Activated naive CD8-positive, alpha-beta T cell treated with anti-CD3 and anti-CD28 coated beads, Interleukin-2, amount 50 U/mL, for 24 hours (primary cell): ENCODE data around the gene AKAIN1.

ENCODE experiments used
- ATAC-seq: fragments of 150-1000 bp; cut with Tn5 transposase; one replicate; pipeline ENCODE4 v1.10.0; 2021
- DNase-seq: peaks from one replicate; pipeline ENCODE4 v3.0.0; 2021
- H3K27ac Mint-ChIP-seq: one replicate; pipeline ENCODE4 v1.8.0; 2021; ENCODE audit warnings: mild to moderate bottlenecking, mixed read lengths
- H3K27me3 Mint-ChIP-seq: one replicate; pipeline ENCODE4 v1.8.0; 2021; ENCODE audit warnings: mixed read lengths
- H3K36me3 Mint-ChIP-seq: one replicate; pipeline ENCODE4 v1.8.0; 2021; ENCODE audit warnings: low read depth, mixed read lengths
- H3K4me1 Mint-ChIP-seq: one replicate; pipeline ENCODE4 v1.8.0; 2021; ENCODE audit warnings: mixed read lengths
- H3K4me3 Mint-ChIP-seq: one replicate; pipeline ENCODE4 v1.8.0; 2021; ENCODE audit warnings: mild to moderate bottlenecking, moderate library complexity, mixed read lengths
- H3K9me3 Mint-ChIP-seq: one replicate; pipeline ENCODE4 v1.8.0; 2021; ENCODE audit warnings: mixed read lengths

AKAIN1 gene

DNA sequence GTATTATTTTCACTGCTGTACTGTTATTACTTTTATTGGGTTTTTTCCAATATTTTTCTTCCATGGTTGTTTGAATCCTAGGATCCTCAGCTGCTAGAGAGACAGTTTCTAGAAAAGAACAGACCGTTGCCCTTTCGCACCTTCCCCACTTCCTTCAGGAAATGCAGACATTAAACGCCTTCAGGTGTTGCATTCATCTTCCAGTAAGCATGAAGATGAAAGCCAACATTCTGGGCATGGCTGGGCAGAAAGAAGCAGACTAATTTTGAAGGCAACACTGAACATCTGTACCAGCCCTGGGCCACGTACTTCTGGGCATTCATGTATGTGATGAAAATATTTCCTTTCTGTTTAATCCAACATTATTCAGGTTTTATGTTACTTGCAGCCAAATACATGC, 51.0 kb downstream of the AKAIN1 start:
- Mint-ChIP-seq H3K36me3 (no peaks in the 10 kb centered on the region), H3K27ac (no peak overlapping the region), H3K27me3 (no peaks in the 10 kb centered on the region), H3K4me3 (no peak overlapping the region), H3K4me1 (peaks cover 8% of the 10 kb centered on the region), H3K9me3 (no peaks in the 10 kb centered on the region)
- ATAC-seq (no peak), DNase-seq (no peak)

DNA sequence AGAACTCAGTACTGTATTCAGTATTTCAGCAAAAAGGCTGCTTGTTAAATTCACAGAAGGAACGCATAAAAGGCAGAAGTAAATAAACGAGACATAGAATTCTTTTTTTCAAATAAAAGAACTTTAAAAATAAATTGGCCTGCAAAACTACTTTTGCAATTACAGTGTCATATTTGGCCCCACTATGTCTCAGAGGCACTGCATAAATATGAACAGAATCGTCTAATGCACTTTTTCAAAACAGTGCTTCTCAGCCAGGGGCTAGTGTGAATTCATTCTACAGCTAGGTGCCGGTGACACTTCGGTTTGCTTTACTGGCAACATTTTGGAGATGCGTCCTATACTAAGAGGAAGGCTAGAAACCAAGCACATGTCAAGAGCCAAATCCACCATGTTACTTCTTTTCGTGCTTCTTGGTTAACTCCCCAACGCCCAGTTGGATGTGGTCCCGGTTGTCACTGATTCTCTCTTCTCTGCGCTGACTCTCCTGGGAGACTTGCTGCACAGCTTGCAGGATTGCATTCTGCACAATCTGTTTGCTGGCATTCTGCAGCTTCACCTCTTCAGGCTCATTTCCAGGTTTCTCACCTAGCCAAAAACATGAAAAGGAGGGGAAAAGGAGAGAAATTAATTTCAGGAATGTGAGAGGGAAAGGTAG, 51.8 kb downstream of the AKAIN1 start:
- DNase-seq (no peak), ATAC-seq (no peak)
- Mint-ChIP-seq H3K27ac (no peak overlapping the region), H3K9me3 (no peaks in the 10 kb centered on the region), H3K36me3 (no peaks in the 10 kb centered on the region), H3K4me3 (no peak overlapping the region), H3K4me1 (peaks cover 3% of the 10 kb centered on the region), H3K27me3 (no peaks in the 10 kb centered on the region)

DNA sequence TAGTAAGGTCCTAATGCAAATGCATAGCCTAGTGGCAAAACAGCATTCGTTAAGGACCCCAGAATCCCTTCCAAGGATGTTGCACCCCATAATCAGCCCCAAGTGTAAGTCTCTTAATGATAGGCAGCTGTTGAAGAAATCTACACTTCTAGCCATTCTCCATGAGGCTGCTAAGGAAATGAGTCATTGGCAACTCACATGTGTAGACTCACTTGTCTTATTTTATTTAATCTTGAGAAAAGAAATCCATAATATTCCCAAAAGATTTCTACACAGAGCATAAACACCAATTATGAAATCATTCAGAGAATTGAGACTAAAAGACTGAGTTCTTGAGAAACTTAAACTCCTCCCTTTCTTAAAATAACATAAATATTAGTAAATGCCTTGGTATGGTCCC, 52.4 kb downstream of the AKAIN1 start:
- no peak for DNase-seq
- no peak for ATAC-seq

DNA sequence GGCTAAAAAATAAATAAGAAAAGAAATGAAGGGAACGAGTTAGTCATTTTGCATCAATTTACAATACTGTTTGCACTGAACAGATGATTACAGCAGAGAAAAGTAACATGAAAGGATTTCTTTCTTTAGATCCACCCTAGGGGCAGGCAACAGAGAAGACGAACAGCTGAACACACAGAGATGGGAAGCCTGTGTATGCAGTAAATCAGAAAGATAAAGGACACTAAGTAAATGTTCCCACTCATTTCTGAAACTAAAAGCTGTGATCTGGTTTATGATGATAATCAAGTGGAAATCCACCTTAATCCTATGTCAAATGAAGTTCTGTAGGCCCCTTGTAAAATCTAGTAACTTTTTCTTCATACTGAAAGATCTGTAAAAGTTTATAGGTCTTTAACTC, 54.2 kb downstream of the AKAIN1 start:
- Mint-ChIP-seq H3K4me3 (no peak overlapping the region), H3K9me3 (no peaks in the 10 kb centered on the region), H3K4me1 (peaks cover 3% of the 10 kb centered on the region), H3K27ac (no peak overlapping the region), H3K36me3 (no peaks in the 10 kb centered on the region), H3K27me3 (no peaks in the 10 kb centered on the region)
- ATAC-seq (no peak), DNase-seq (no peak)

More for the DNA sequence above, 52.4 kb downstream of the AKAIN1 start:
- no peaks in the 10 kb centered on the region for H3K9me3 Mint-ChIP-seq
- H3K27me3 Mint-ChIP-seq = no peaks in the 10 kb centered on the region
- H3K27ac Mint-ChIP-seq = no peak overlapping the region
- peaks cover 3% of the 10 kb centered on the region for H3K4me1 Mint-ChIP-seq
- no peaks in the 10 kb centered on the region for H3K36me3 Mint-ChIP-seq
- H3K4me3 Mint-ChIP-seq = no peak overlapping the region

DNA sequence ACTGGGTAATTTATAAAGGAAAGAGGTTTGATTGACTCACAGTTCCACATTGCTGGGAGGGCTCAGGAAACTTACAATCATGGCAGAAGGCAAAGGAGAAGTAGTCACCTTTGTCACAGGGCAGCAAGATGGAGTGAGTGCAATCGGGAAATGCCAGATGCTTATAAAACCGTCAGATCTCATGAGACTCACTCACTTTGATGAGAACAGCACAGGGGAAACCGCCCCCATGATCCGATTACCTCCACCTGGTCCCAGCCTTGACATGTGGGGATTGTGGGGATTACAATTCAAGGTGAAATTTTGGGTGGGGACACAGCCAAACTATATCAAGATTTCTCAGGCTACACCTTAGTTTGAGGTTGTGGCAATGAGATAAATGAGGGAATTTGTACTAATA, 54.9 kb downstream of the AKAIN1 start:
- H3K4me1 Mint-ChIP-seq = peaks cover 3% of the 10 kb centered on the region
- H3K9me3 Mint-ChIP-seq = no peaks in the 10 kb centered on the region
- no peak for ATAC-seq
- H3K4me3 Mint-ChIP-seq = no peak overlapping the region
- DNase-seq = no peak
- no peaks in the 10 kb centered on the region for H3K36me3 Mint-ChIP-seq
- H3K27me3 Mint-ChIP-seq = no peaks in the 10 kb centered on the region
- no peak overlapping the region for H3K27ac Mint-ChIP-seq

DNA sequence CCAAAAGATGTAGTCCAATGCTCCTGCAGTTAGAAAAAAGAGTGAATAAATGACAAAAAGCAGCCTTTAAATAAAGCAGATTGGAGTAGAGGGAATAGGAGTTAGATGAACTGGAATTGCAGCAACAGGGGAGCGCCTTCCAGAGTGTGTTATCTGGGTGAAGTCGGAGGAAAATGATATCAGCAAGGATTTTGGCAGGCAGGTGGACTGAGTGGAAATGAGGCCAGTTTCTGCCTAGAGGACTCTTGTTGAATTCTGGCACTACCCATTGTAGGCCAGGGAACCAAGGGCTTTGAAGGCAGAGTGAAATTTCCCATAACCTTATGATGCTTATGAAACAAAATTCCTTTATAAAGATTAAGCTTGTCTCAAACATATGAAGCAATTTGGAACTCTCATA, 59.8 kb downstream of the AKAIN1 start:
- H3K9me3 Mint-ChIP-seq = no peaks in the 10 kb centered on the region
- no peak overlapping the region for H3K27ac Mint-ChIP-seq
- no peaks in the 10 kb centered on the region for H3K4me1 Mint-ChIP-seq
- H3K36me3 Mint-ChIP-seq = no peaks in the 10 kb centered on the region
- no peak for DNase-seq
- H3K27me3 Mint-ChIP-seq = no peaks in the 10 kb centered on the region
- no peak overlapping the region for H3K4me3 Mint-ChIP-seq
- ATAC-seq = no peak

DNA sequence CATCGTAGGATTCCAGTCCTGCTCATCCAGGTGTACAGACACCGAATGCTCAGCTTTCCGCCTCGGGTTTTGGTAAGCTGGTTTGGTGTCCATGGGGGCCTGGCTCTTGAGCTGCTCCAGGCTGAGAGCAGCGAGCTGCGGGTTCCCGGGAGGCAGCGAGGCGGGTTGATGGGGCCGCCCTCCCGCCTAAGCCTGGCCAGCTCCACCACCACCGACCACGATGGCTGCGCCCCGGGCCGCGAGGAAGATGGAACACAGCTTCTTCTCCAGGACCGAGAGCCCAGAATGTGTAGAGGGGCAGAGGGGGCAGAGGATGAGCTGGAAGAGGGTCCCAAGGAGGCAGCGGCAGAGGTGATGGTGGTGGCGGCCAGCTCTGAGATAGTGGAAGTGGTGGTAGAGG, 64.1 kb downstream of the AKAIN1 start:
- ATAC-seq (no peak), DNase-seq (no peak)
- H3K4me1 Mint-ChIP-seq = no peaks in the 10 kb centered on the region
- no peak overlapping the region for H3K4me3 Mint-ChIP-seq
- H3K27ac Mint-ChIP-seq = no peak overlapping the region
- H3K27me3 Mint-ChIP-seq = no peaks in the 10 kb centered on the region
- H3K36me3 Mint-ChIP-seq = no peaks in the 10 kb centered on the region
- no peaks in the 10 kb centered on the region for H3K9me3 Mint-ChIP-seq

DNA sequence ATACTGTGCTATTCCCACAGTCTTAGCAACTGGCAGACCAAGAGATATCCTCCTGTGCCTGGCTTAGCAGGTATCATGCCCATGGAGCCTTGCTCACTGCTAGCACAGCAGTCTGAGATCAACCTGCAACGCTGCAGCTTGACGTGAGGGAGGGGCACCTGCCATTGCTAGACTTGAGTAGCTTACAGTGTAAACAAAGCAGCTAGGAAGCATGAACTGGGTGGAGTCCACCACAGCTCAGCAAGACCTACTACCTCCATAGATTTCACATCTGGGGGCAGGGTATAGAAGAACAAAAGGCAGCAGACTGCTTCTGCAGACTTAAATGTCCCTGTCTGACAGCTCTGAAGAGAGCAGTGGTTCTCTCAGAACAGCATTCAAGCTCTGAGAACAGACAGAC, 74.8 kb downstream of the AKAIN1 start:
- no peak overlapping the region for H3K27ac Mint-ChIP-seq
- no peak overlapping the region for H3K4me3 Mint-ChIP-seq
- peaks cover 37% of the 10 kb centered on the region for H3K9me3 Mint-ChIP-seq
- no peak for ATAC-seq
- peaks cover 1% of the 10 kb centered on the region for H3K27me3 Mint-ChIP-seq
- no peaks in the 10 kb centered on the region for H3K4me1 Mint-ChIP-seq
- peaks cover 5% of the 10 kb centered on the region for H3K36me3 Mint-ChIP-seq
- no peak for DNase-seq

DNA sequence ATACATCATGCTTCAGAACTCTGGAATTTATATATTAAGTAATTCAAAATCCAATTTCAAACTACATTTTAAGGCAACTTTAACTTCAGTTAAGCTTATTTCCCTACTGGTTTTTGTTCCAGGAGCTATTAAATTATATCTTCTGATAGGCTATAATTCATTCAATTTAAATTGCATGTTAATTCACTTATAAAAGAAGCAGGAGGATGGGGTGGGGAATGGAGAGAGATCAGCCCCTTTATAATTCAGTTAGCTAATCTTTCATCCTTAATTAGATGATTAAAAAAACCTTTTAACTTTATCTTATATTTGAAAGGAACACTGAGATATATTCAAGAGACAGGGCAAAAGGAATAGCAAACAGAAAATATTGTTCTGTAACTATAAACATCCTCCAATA, 86.8 kb downstream of the AKAIN1 start:
- no peak for DNase-seq
- H3K4me1 Mint-ChIP-seq = peaks cover 5% of the 10 kb centered on the region
- H3K4me3 Mint-ChIP-seq = no peak overlapping the region

DNA sequence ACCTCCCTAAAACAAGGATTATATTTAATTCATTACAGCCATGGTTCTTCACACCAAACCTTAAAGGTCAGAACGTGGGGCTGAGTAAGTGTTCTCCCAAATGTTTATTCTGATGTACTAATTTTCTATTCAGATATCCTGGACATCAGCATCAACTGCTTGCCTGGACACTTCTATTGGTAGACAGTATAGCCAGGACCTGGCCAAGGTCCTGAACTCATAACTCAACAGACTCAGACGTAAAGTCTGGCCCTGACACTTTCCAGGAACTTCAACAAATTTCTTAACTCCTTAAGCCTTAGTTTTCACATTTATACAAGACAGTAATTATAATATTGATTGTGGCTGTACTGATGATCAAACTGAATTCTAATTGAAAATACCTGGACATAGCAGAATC, 89.1 kb downstream of the AKAIN1 start:
- ATAC-seq = no peak
- peaks cover 5% of the 10 kb centered on the region for H3K4me1 Mint-ChIP-seq
- H3K36me3 Mint-ChIP-seq = no peaks in the 10 kb centered on the region
- no peaks in the 10 kb centered on the region for H3K27me3 Mint-ChIP-seq
- H3K27ac Mint-ChIP-seq = no peak overlapping the region
- no peaks in the 10 kb centered on the region for H3K9me3 Mint-ChIP-seq
- H3K4me3 Mint-ChIP-seq = no peak overlapping the region
- DNase-seq = no peak

More for the DNA sequence above, 86.8 kb downstream of the AKAIN1 start:
- Mint-ChIP-seq H3K27me3 (no peaks in the 10 kb centered on the region), H3K36me3 (no peaks in the 10 kb centered on the region), H3K9me3 (peaks cover 14% of the 10 kb centered on the region), H3K27ac (no peak overlapping the region)
- no peak for ATAC-seq

DNA sequence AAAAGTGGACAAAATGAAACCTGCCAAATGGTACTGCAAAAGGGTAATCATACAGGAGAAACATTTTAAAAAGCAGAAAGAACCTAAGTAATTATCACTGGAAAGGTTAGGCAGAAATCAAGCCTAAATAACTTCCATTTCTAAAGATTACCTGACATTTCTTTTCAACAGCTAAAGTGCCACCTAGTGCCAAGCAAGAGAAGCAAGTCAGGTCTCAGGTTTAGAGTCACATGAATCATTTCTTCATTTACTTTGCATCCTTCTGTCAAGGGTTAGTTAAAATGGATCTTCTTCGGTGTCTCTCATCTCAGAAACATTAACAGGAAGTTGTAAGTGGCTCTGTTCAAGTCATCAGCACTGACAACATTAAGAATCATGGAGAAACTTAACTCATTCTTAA, 90.3 kb downstream of the AKAIN1 start:
- no peaks in the 10 kb centered on the region for H3K27me3 Mint-ChIP-seq
- H3K4me3 Mint-ChIP-seq = no peak overlapping the region
- no peak overlapping the region for H3K27ac Mint-ChIP-seq
- H3K4me1 Mint-ChIP-seq = peaks cover 5% of the 10 kb centered on the region
- no peaks in the 10 kb centered on the region for H3K36me3 Mint-ChIP-seq
- DNase-seq (no peak), ATAC-seq (no peak)
- H3K9me3 Mint-ChIP-seq = no peaks in the 10 kb centered on the region

DNA sequence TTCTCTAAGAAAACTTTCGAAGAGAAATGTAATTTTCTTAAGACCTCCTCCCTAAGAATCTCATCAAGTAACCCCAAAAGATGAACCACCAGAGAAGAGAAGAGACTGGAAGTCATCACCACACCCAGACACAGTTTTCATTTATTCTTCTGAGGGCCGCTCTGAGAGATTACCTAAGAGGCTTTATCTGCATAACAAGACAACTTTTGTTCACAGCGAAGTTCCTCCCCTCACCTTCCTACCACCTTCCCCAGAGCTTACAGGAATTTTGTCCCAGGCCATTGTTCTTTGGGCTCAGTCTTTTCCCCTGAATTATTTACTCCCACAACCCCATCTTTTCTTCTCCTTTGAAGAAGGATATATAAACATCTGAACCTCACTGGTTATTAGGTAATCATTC, 92.8 kb downstream of the AKAIN1 start:
- Mint-ChIP-seq H3K9me3 (no peaks in the 10 kb centered on the region), H3K27ac (no peak overlapping the region), H3K4me3 (no peak overlapping the region), H3K36me3 (no peaks in the 10 kb centered on the region), H3K4me1 (peaks cover 5% of the 10 kb centered on the region), H3K27me3 (no peaks in the 10 kb centered on the region)
- DNase-seq = no peak
- ATAC-seq = no peak

DNA sequence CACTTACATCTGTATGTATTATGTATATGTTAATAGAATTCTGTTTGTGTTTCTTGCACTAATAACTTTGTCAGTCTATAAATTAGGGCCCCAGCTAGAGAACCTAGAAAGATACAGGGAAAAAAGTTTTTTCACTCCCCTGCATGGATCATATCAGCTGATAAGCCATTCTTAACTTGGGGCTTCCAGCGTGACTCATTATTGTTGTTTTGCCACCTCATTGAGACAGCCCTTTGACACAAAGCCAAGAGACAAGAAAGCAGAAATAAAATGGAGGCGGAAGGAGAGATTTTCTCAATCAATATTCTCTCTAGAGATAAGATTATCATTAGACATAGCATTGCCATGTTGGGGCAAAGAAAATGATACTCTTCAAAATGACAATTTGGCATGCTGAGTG, 93.4 kb downstream of the AKAIN1 start:
- peaks cover 5% of the 10 kb centered on the region for H3K4me1 Mint-ChIP-seq
- no peaks in the 10 kb centered on the region for H3K27me3 Mint-ChIP-seq
- H3K4me3 Mint-ChIP-seq = no peak overlapping the region
- ATAC-seq = no peak
- no peaks in the 10 kb centered on the region for H3K36me3 Mint-ChIP-seq
- DNase-seq = no peak
- H3K27ac Mint-ChIP-seq = no peak overlapping the region
- H3K9me3 Mint-ChIP-seq = no peaks in the 10 kb centered on the region

DNA sequence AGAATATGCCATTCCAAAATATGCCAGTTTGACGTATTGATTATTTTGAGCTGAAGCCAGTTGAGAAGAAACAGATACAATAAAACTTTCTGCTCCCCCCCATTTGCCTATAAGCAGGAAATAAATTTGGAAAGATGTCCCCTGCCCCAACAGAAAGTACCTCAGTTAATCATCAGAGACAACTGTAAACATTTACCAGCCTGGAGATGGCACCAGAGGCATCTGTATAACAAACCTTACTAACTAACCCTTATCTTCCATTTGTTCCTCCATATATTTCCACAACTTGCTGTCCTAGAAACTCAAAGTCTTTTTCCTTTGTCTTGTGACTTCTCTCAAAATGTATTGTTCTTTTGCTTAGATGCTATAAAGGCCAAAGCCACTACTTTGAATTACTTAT, 93.8 kb downstream of the AKAIN1 start:
- no peak for DNase-seq
- Mint-ChIP-seq H3K27ac (no peak overlapping the region), H3K4me1 (peaks cover 5% of the 10 kb centered on the region), H3K27me3 (no peaks in the 10 kb centered on the region), H3K4me3 (no peak overlapping the region), H3K9me3 (no peaks in the 10 kb centered on the region), H3K36me3 (no peaks in the 10 kb centered on the region)
- no peak for ATAC-seq

DNA sequence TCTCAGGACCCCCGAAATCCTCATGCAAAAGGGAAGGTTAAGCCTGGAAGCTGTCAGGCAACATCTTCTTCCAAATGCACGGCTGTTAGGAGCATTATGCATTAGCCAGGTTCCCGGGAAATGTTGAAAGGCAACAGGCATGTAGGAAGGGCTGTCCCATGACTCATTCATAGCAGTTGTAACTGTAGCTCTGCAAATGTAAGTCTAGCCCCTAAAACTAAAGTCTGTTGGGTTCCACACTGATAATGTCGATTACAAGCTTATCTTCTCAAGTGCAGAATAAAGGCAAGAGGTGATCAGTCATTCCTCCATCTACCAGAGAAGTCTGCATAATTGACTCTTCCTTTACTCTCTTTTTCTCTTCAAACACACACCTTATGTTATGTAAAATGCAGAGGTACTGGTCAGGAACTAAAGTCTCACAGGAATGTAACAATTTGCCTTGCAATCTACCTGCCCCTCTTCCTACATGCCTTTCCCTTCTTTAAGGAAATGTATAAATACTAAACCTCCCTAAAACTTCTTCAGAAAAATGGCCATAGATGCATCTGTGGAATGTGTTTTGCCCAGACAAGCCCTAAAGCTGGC, 99.8 kb downstream of the AKAIN1 start:
- no peak overlapping the region for H3K4me3 Mint-ChIP-seq
- DNase-seq (no peak), ATAC-seq (no peak)
- H3K27me3 Mint-ChIP-seq = no peaks in the 10 kb centered on the region
- H3K4me1 Mint-ChIP-seq = no peaks in the 10 kb centered on the region
- no peaks in the 10 kb centered on the region for H3K36me3 Mint-ChIP-seq
- H3K27ac Mint-ChIP-seq = no peak overlapping the region
- no peaks in the 10 kb centered on the region for H3K9me3 Mint-ChIP-seq

DNA sequence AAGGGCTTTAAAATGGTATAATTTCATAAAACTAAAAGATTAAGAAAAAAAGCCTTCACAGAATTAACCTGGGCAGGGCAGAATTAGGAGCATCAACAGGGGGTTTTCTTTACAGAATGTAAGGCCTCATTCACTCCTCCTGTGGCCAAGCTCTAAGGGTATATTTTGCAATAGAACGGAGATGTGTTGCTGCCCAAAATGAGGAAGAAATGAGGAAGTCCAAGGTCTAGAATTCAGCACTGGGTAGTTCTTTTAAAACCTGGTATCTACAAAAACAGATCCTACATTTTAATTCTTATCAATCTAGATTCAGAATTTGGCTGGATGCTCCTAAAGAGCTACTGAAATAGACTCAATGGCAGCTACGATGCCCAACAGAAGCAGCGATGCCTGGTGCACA, 101.8 kb downstream of the AKAIN1 start:
- DNase-seq (no peak), ATAC-seq (no peak)
- Mint-ChIP-seq H3K4me3 (no peak overlapping the region), H3K27ac (no peak overlapping the region), H3K9me3 (peaks cover 6% of the 10 kb centered on the region), H3K36me3 (peaks cover 2% of the 10 kb centered on the region), H3K27me3 (peaks cover 1% of the 10 kb centered on the region), H3K4me1 (no peaks in the 10 kb centered on the region)
